GM23248 (cell line): ENCODE measurements around the gene HERPUD1. TPM values are rescaled to one million over a fixed set of nuclear protein-coding genes. Genes with fewer than 3 reads are reported as not detected.

ENCODE experiments used
- DNase-seq: peaks from one replicate; pipeline ENCODE4 v3.0.0-alpha.2; 2015
- H2AFZ ChIP-seq: fragments of 200-600 bp; sonication (generic); 2 replicates; pipeline ENCODE4 v1.6.1; 2016; ENCODE audit warnings: antibody characterized with exemption
- H3F3A ChIP-seq: fragments of 200-600 bp; sonication (generic); 2 replicates; pipeline ENCODE4 v1.6.1; 2016; ENCODE audit warnings: mild to moderate bottlenecking, antibody characterized with exemption, mixed run types; ENCODE audit not compliant: insufficient read depth
- H3K27ac ChIP-seq: fragments of 200-600 bp; sonication (generic); 2 replicates; pipeline ENCODE4 v1.5.1; 2016; ENCODE audit warnings: mild to moderate bottlenecking
- H3K27me3 ChIP-seq: fragments of 200-600 bp; sonication (generic); replicated peaks from 2 replicates; pipeline ENCODE4 v1.6.1; 2016; ENCODE audit warnings: mild to moderate bottlenecking; ENCODE audit not compliant: insufficient read depth
- H3K36me3 ChIP-seq: fragments of 200-600 bp; sonication (generic); 2 replicates; pipeline ENCODE4 v1.6.1; 2016; ENCODE audit warnings: low read depth, mild to moderate bottlenecking
- H3K4me1 ChIP-seq: fragments of 200-600 bp; sonication (generic); 2 replicates; pipeline ENCODE4 v1.6.1; 2016; ENCODE audit warnings: mild to moderate bottlenecking; ENCODE audit not compliant: insufficient read depth
- H3K4me2 ChIP-seq: fragments of 200-600 bp; sonication (generic); one replicate; pipeline ENCODE4 v1.6.1; 2016; ENCODE audit warnings: mild to moderate bottlenecking; ENCODE audit not compliant: unreplicated experiment
- H3K4me3 ChIP-seq: fragments of 200-600 bp; sonication (generic); 2 replicates; pipeline ENCODE4 v1.5.1; 2016; ENCODE audit warnings: mild to moderate bottlenecking
- H3K79me2 ChIP-seq: fragments of 200-600 bp; sonication (generic); 2 replicates; pipeline ENCODE4 v1.6.1; 2016; ENCODE audit warnings: mild to moderate bottlenecking; ENCODE audit not compliant: insufficient read depth
- H3K9ac ChIP-seq: fragments of 200-600 bp; sonication (generic); 2 replicates; pipeline ENCODE4 v1.6.1; 2016; ENCODE audit warnings: mild to moderate bottlenecking
- H3K9me2 ChIP-seq: fragments of 200-600 bp; sonication (generic); 2 replicates; pipeline ENCODE4 v1.6.1; 2016; ENCODE audit warnings: mixed run types, mild to moderate bottlenecking, moderate library complexity; ENCODE audit not compliant: insufficient read depth
- H3K9me3 ChIP-seq: fragments of 200-600 bp; sonication (generic); one replicate; pipeline ENCODE4 v1.6.1; 2017; ENCODE audit warnings: low read depth
- H4K20me1 ChIP-seq: fragments of 200-600 bp; sonication (generic); 2 replicates; pipeline ENCODE4 v1.6.0; 2016; ENCODE audit not compliant: insufficient read depth
- EZH2 ChIP-seq: fragments of 200-600 bp; sonication (generic); IDR thresholded peaks from 2 replicates; pipeline ENCODE4 v1.6.1; 2018; ENCODE audit warnings: antibody characterized with exemption, mild to moderate bottlenecking; ENCODE audit not compliant: insufficient read depth, poor library complexity, severe bottlenecking
- EZH2phosphoT487 ChIP-seq: fragments of 200-600 bp; sonication (generic); IDR thresholded peaks from 2 replicates; pipeline ENCODE4 v1.6.1; 2018; ENCODE audit warnings: antibody characterized with exemption, moderate library complexity, mild to moderate bottlenecking, low read depth; ENCODE audit not compliant: insufficient read depth
- WGBS, 2 experiments: methylation state at CpG; one replicate each; pipeline ENCODE4 v1.1.6; 2015 to 2017; ENCODE audit warnings: low lambda C conversion rate in 2 of 2, low coverage in 1 of 2; ENCODE audit errors: missing lambda C conversion rate in 2 of 2; 5-methylcytosine and 5-hydroxymethylcytosine counted together
- in situ Hi-C: fragments of 300-500 bp; cut with MboI; formaldehyde crosslinking; loops from 2 replicates; pipeline ENCODE4 v1.15.0; 2020
- polyA plus RNA-seq: library from polyadenylated mRNA; unstranded; fragments of >200 nt; fragmentation: Nextera tagmentation; extraction: Ambion mirVana; gene quantifications from 2 replicates; pipeline ENCODE4 v1.2.1, GENCODE V29; 2016
- total RNA-seq: library from RNA; depleted of rRNA; stranded (reverse); fragments of >200 nt; shearing (Covaris generic); gene quantifications from 2 replicates; pipeline ENCODE4 v1.2.3, GENCODE V29; 2014

The HERPUD1 gene
- total and polyA plus RNA-seq, 2 experiments from 2014 or later = 218 to 299 TPM

DNA sequence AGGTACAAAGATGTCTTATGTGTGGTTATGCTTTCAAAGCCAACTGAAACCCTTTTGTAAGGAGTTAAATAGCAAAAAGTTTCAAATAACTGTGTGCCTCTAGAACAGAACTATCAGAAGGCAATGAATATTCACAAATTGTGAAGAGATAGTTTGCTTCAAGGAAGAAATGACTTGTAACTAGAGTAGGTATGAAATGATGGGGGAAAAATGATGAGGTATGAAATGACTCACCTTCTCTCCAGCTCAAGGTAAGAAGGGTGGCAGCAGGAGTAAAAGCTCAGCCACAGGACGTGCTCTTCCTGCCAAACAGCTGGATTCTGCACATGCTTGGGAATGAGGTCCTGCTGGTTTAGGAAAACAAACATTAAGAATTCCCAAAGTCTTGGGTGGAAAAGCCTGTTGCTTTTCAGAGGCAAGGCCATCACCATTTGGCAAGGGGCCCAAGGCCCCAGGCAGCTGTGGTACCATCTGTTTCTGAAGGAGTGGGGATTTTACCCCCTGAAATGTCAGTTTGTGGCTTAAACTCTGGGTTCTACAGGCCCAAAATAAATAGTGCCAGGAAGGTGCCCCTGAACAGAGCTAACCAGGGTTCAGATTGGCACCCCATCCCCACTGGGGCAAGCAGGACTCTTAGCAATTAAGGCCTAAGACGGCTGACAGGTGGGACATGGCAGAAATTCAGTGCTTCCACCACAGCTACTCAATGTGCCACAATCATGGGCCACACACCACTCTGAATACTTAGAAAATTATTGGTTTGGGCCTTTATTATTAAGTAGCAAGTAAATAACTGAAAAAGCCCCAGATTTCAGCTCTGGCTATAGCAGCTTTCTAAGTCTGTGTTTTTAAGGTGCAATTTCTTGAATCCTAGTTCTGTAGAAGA, 13.3 kb downstream of the HERPUD1 start:
- Histone ChIP-seq H3K27me3 (no peaks in the 10 kb centered on the region), H3K4me1 (no peaks in the 10 kb centered on the region), H2AFZ (no peak overlapping the region), H3K9me3 (no peaks in the 10 kb centered on the region), H3K9me2 (no peaks in the 10 kb centered on the region), H3K4me2 (no peak overlapping the region), H3K27ac (peak overlapping the region; percentile 26; the same call in 1 of the 2 replicates), H3F3A (peaks cover 93% of the 10 kb centered on the region), H3K36me3 (peaks cover 60% of the 10 kb centered on the region), H3K79me2 (peaks cover 12% of the 10 kb centered on the region), H4K20me1 (peaks cover 4% of the 10 kb centered on the region; the same call in 1 of the 2 replicates), H3K4me3 (no peak overlapping the region), H3K9ac (no peak overlapping the region)
- in situ Hi-C loops = no loop called here
- TF ChIP-seq EZH2 (no peak), EZH2phosphoT487 (no peak)
- WGBS, 2 experiments = 22 to 40% methylated on average over 2 of the region's 2 CpGs
- DNase-seq = no peak

DNA sequence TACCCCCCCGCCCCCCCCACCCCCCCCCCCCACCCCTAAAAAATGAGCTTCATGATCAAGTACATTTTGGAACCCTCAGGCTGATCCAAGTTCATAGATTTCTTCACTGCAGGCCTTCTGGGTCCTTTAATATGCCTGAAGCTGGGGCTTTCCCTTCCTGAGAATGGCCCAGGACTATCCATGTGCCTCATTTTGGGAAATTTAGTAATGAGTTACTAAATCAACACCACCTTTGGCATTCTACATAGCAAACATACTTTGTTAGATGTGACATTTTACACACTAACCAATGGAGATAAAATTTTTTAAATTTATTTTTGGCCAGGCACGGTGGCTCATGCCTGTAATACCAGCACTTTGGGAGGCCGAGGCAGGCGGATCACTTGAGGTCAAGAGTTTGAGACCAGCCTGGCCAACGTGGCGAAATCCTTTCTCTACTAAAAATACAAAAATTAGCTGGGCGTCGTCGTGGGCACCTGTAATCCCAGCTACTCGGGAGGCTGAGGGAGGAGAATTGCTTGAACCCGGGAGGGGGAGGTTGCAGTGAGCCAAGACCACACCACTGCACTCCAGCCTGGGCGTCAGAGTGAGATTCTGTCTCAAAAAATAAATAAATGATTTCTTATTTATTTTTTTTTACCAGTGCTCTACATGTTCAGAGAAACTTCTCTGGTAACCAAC, 14.0 kb downstream of the HERPUD1 start:
- no peaks in the 10 kb centered on the region for H3K4me1 ChIP-seq
- TF ChIP-seq EZH2 (no peak), EZH2phosphoT487 (no peak)
- H3K79me2 ChIP-seq = peaks cover 4% of the 10 kb centered on the region
- peaks cover 52% of the 10 kb centered on the region for H3K36me3 ChIP-seq
- H4K20me1 ChIP-seq = peaks cover 4% of the 10 kb centered on the region; the same call in 1 of the 2 replicates
- 0 out of 2 replicates have a peak overlapping the region, but pooled peaks have one; percentile 2 for H3K27ac ChIP-seq
- H2AFZ ChIP-seq = no peak overlapping the region
- H3F3A ChIP-seq = peaks cover 90% of the 10 kb centered on the region
- H3K9ac ChIP-seq = no peak overlapping the region
- in situ Hi-C loops = no loop called here
- H3K4me3 ChIP-seq = no peak overlapping the region
- WGBS, 2 experiments = 84% methylated on average over 12 of the region's 12 CpGs
- H3K9me3 ChIP-seq = no peaks in the 10 kb centered on the region
- no peaks in the 10 kb centered on the region for H3K27me3 ChIP-seq
- no peak overlapping the region for H3K4me2 ChIP-seq
- DNase-seq = no peak
- no peaks in the 10 kb centered on the region for H3K9me2 ChIP-seq

DNA sequence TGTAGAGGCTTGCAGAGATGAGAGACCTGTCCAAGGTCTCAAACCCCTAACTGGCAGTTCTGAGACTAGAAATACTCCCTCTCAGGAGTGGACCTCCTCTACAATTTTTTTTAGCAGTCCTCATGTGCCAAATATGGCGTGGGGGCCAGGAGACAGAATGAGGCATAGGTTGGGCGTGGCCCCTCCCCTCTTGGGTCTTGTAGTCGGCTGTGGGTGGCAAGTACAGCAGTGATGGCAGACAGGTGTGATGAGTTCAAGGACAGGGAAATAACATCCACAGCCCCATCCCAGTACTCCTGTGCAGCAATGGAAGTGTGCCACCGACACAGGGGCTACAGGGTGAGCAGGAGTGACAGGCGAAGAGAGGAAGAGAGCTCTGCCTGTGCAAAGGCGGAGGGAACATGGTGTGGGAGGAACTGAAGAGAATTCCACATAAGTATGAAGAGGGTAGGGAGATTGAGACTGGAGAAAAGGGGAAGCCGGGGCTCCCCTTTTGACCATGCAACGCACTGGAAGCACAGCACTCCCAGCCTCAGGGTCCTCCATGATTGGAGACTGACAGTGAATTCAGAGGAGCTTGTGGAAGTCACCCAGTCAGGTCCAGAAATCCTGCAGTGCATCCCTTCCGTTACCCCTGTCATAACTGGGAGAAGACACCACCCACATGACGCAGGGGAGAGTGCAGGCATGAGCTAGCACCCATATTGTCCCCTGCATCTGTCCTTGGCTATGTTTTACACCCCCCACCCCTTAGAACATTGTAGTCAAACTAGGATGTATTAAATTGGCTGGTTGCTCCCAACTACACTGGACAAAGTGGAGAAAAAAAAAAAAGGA, 15.0 kb downstream of the HERPUD1 start:
- no peak overlapping the region for H3K4me3 ChIP-seq
- no peak overlapping the region for H3K9ac ChIP-seq
- no peaks in the 10 kb centered on the region for H3K9me3 ChIP-seq
- 0 out of 2 replicates have a peak overlapping the region, but pooled peaks have one; percentile 2 for H3K27ac ChIP-seq
- no peaks in the 10 kb centered on the region for H3K4me1 ChIP-seq
- H3K27me3 ChIP-seq = no peaks in the 10 kb centered on the region
- peaks cover 80% of the 10 kb centered on the region for H3F3A ChIP-seq
- no peak for DNase-seq
- no peak overlapping the region for H3K4me2 ChIP-seq
- H3K79me2 ChIP-seq = no peaks in the 10 kb centered on the region
- WGBS, 2 experiments = 86 to 89% methylated on average over 10 of the region's 10 CpGs
- H3K36me3 ChIP-seq = peaks cover 42% of the 10 kb centered on the region
- TF ChIP-seq EZH2phosphoT487 = no peak
- no peak overlapping the region for H2AFZ ChIP-seq
- in situ Hi-C loops = no loop called here
- no peaks in the 10 kb centered on the region for H3K9me2 ChIP-seq
- peaks cover 4% of the 10 kb centered on the region; the same call in 1 of the 2 replicates for H4K20me1 ChIP-seq

DNA sequence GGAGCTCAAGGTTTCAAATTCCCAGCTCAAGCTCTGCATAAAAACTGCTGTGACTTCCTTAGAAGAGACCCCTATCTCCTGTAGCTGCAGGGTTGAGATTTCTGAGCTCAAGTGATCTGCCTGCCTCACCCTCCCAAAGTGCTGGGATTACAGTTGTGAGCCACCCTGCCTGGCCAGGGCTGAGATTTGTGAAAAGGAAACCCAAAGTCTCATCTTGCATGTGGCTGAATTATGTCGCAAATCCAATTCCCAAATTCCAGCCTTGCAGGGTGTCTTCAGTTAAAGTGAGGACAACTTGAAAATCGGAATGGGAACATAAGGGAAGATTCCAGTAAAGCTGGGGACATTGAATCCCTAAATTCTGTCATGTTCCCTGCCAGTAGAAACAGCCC, 15.7 kb downstream of the HERPUD1 start:
- H2AFZ ChIP-seq = no peak overlapping the region
- no peak overlapping the region for H3K27ac ChIP-seq
- no peaks in the 10 kb centered on the region for H3K79me2 ChIP-seq
- no peak overlapping the region for H3K9ac ChIP-seq
- in situ Hi-C loops = no loop called here
- DNase-seq = no peak
- peaks cover 36% of the 10 kb centered on the region for H3K36me3 ChIP-seq
- H3K9me3 ChIP-seq = no peaks in the 10 kb centered on the region
- H3K4me1 ChIP-seq = no peaks in the 10 kb centered on the region
- H3K4me3 ChIP-seq = no peak overlapping the region
- H3K4me2 ChIP-seq = no peak overlapping the region
- TF ChIP-seq EZH2phosphoT487 = no peak
- no peak for TF ChIP-seq EZH2
- H3F3A ChIP-seq = peaks cover 74% of the 10 kb centered on the region
- WGBS, 2 experiments = 67 to 73% methylated on average over 2 of the region's 2 CpGs
- peaks cover 4% of the 10 kb centered on the region; the same call in 1 of the 2 replicates for H4K20me1 ChIP-seq
- H3K9me2 ChIP-seq = no peaks in the 10 kb centered on the region
- no peaks in the 10 kb centered on the region for H3K27me3 ChIP-seq
